H9 (cell line): ENCODE data around the gene TNRC18. TPM values are rescaled to one million over a fixed set of nuclear protein-coding genes. Genes with fewer than 3 reads are reported as not detected.
A peak's percentile ranks its signal among the peaks of the same experiment; 100 is the strongest.

Experiments
- DNase-seq: peaks from one replicate; pipeline ENCODE4 v3.0.0-alpha.2; 2017
- H2AFZ ChIP-seq: one replicate; pipeline ENCODE4 v1.6.1; 2013; ENCODE audit warnings: mild to moderate bottlenecking, low read length, control low read depth, moderate library complexity
- H2AK5ac ChIP-seq: 2 replicates; pipeline ENCODE4 v1.6.1; 2013; ENCODE audit warnings: low read length, control low read depth, mixed read lengths; ENCODE audit not compliant: insufficient read length
- H2BK120ac ChIP-seq: one replicate; pipeline ENCODE4 v1.6.1; 2013; ENCODE audit warnings: low read depth, mild to moderate bottlenecking, low read length, control low read depth, inconsistent platforms; ENCODE audit not compliant: poor library complexity, severe bottlenecking
- H2BK12ac ChIP-seq: 2 replicates; pipeline ENCODE4 v1.6.1; 2013; ENCODE audit warnings: low read length, control low read depth, mixed read lengths, low read depth; ENCODE audit not compliant: insufficient read length
- H2BK15ac ChIP-seq: 2 replicates; pipeline ENCODE4 v1.6.1; 2013; ENCODE audit warnings: low read depth, low read length, control low read depth
- H2BK20ac ChIP-seq: one replicate; pipeline ENCODE4 v1.6.1; 2013; ENCODE audit warnings: low read depth, mild to moderate bottlenecking, low read length, control low read depth, inconsistent platforms; ENCODE audit not compliant: poor library complexity, severe bottlenecking
- H2BK5ac ChIP-seq: 2 replicates; pipeline ENCODE4 v1.6.1; 2013; ENCODE audit warnings: low read length, control low read depth, mixed read lengths; ENCODE audit not compliant: insufficient read length
- H3K14ac ChIP-seq: 2 replicates; pipeline ENCODE4 v1.6.1; 2013; ENCODE audit warnings: low read length, control low read depth; ENCODE audit not compliant: insufficient read depth
- H3K18ac ChIP-seq: 2 replicates; pipeline ENCODE4 v1.6.1; 2013; ENCODE audit warnings: low read depth, mild to moderate bottlenecking, mixed read lengths, low read length, control low read depth; ENCODE audit not compliant: insufficient read length
- H3K23ac ChIP-seq: 2 replicates; pipeline ENCODE4 v1.6.1; 2013; ENCODE audit warnings: low read length, control low read depth, mixed read lengths, low read depth; ENCODE audit not compliant: insufficient read length
- H3K23me2 ChIP-seq: 2 replicates; pipeline ENCODE4 v1.6.1; 2013; ENCODE audit warnings: low read depth, mild to moderate bottlenecking, mixed read lengths, low read length, control low read depth; ENCODE audit not compliant: insufficient read length, poor library complexity, severe bottlenecking
- H3K27ac ChIP-seq: 2 replicates; pipeline ENCODE4 v1.5.1; 2013; ENCODE audit warnings: low read length, control low read depth, mixed read lengths, low read depth; ENCODE audit not compliant: insufficient read length
- H3K27me3 ChIP-seq: 2 replicates; pipeline ENCODE4 v1.6.1; 2013; ENCODE audit warnings: low read length, control low read depth, inconsistent platforms; ENCODE audit not compliant: insufficient read depth
- H3K4ac ChIP-seq: 2 replicates; pipeline ENCODE4 v1.6.1; 2013; ENCODE audit warnings: low read depth, mild to moderate bottlenecking, control low read depth, inconsistent platforms, low read length, moderate library complexity
- H3K4me1 ChIP-seq: 2 replicates; pipeline ENCODE4 v1.6.1; 2013; ENCODE audit warnings: low read length, control low read depth, inconsistent platforms; ENCODE audit not compliant: insufficient read depth
- H3K4me2 ChIP-seq: 2 replicates; pipeline ENCODE4 v1.6.1; 2013; ENCODE audit warnings: low read length, control low read depth, mixed read lengths; ENCODE audit not compliant: insufficient read length, insufficient read depth
- H3K56ac ChIP-seq: 2 replicates; pipeline ENCODE4 v1.6.1; 2013; ENCODE audit warnings: low read depth, mild to moderate bottlenecking, mixed read lengths, low read length, control low read depth; ENCODE audit not compliant: insufficient read length
- H3K79me1 ChIP-seq: 2 replicates; pipeline ENCODE4 v1.6.1; 2013; ENCODE audit warnings: low read depth, mild to moderate bottlenecking, moderate library complexity, low read length, control low read depth, inconsistent platforms; ENCODE audit not compliant: insufficient read depth, poor library complexity, severe bottlenecking
- H3K79me2 ChIP-seq: 2 replicates; pipeline ENCODE4 v1.6.1; 2013; ENCODE audit warnings: low read length, control low read depth, inconsistent platforms; ENCODE audit not compliant: insufficient read depth
- H3K9ac ChIP-seq: 2 replicates; pipeline ENCODE4 v1.6.1; 2013; ENCODE audit warnings: low read length, control low read depth, mixed read lengths; ENCODE audit not compliant: insufficient read length; ENCODE audit errors: extremely low read depth
- H3K9me3 ChIP-seq: one replicate; pipeline ENCODE4 v1.6.1; 2013; ENCODE audit warnings: low read depth, low read length, inconsistent platforms; ENCODE audit not compliant: control insufficient read depth
- H3T11ph ChIP-seq: one replicate; pipeline ENCODE4 v1.6.1; 2013; ENCODE audit warnings: mild to moderate bottlenecking, low read length, control low read depth, inconsistent platforms
- H4K20me1 ChIP-seq: one replicate; pipeline ENCODE4 v1.6.1; 2013; ENCODE audit not compliant: control insufficient read depth, insufficient read length, insufficient read depth
- H4K5ac ChIP-seq: 2 replicates; pipeline ENCODE4 v1.6.1; 2013; ENCODE audit warnings: low read depth, mild to moderate bottlenecking, mixed read lengths, low read length, control low read depth; ENCODE audit not compliant: insufficient read length
- H4K8ac ChIP-seq: replicated peaks from 2 replicates; pipeline ENCODE4 v1.6.1; 2013; ENCODE audit warnings: low read length, control low read depth, mixed read lengths, low read depth; ENCODE audit not compliant: insufficient read length
- H4K91ac ChIP-seq: 2 replicates; pipeline ENCODE4 v1.6.1; 2013; ENCODE audit warnings: low read depth, mild to moderate bottlenecking, moderate library complexity, mixed read lengths, low read length, control low read depth; ENCODE audit not compliant: insufficient read length
- H3K27ac Mint-ChIP-seq, 3 experiments: 2 replicates in 2 of 3; 3 replicates in 1 of 3; pipeline ENCODE4 v1.8.0; 2020 to 2021; ENCODE audit warnings: mixed read lengths in 3 of 3, mild to moderate bottlenecking in 1 of 3, moderate library complexity in 1 of 3
- H3K27me3 Mint-ChIP-seq: 2 replicates; pipeline ENCODE4 v1.8.0; 2021; ENCODE audit warnings: low read depth, mild to moderate bottlenecking, moderate library complexity, mixed read lengths
- H3K36me3 Mint-ChIP-seq, 3 experiments: 2 replicates in 2 of 3; 3 replicates in 1 of 3; pipeline ENCODE4 v1.8.0; 2020 to 2021; ENCODE audit warnings: low read depth in 3 of 3, mixed read lengths in 3 of 3; ENCODE audit not compliant: insufficient read depth in 1 of 3
- H3K4me1 Mint-ChIP-seq, 2 experiments: 2 replicates each; pipeline ENCODE4 v1.8.0; 2020; ENCODE audit warnings: mixed read lengths in 2 of 2
- H3K4me3 Mint-ChIP-seq, 2 experiments: 2 replicates in 1 of 2; 3 replicates in 1 of 2; pipeline ENCODE4 v1.8.0; 2020 to 2021; ENCODE audit warnings: mild to moderate bottlenecking in 2 of 2, mixed read lengths in 2 of 2, moderate library complexity in 1 of 2
- H3K9me3 Mint-ChIP-seq, 2 experiments: 2 replicates in 1 of 2; 3 replicates in 1 of 2; pipeline ENCODE4 v1.8.0; 2020; ENCODE audit warnings: mild to moderate bottlenecking in 2 of 2, mixed read lengths in 2 of 2, moderate library complexity in 1 of 2
- WGBS: extraction: QIAGEN DNeasy Blood & Tissue Kit; methylation state at CpG from one replicate; pipeline ENCODE4 v1.1.7; 2013; ENCODE audit warnings: missing lambda C conversion rate, low lambda C conversion rate, mixed read lengths; ENCODE audit not compliant: insufficient read length; ENCODE audit errors: extremely low coverage; 5-methylcytosine and 5-hydroxymethylcytosine counted together
- total RNA-seq: library from RNA; stranded (reverse); gene quantifications from 2 replicates; pipeline ENCODE4 v1.2.1, GENCODE V29; 2021
- TF ChIP-seq, protein P1 (sequence below): fragments of 200-600 bp; sonication (generic); conservative IDR thresholded peaks from 3 replicates; pipeline ENCODE4 v1.8.0; 2021; ENCODE audit warnings: antibody characterized with exemption, mild to moderate bottlenecking

The TNRC18 gene
- total RNA-seq, 1 experiment from 2014 or later, result 21.2 TPM

DNA sequence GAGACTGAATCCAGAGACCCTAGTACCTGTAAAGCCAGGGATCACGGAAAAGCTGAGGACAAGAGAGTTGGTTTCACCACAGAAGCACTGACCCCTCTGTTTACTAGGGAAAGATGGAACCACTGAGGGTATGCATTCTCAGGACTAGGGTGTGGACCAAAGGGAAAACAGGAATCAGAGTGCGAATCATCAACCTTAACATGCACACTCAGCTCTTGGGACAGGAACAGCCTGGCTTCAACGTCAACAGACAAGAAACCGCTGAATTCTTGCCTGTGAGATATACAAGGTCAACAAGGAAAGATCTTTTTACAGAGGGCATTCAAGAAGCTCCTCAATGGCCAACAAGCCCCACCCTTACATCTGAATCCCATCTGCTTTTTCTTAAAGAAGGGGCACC is 14.9 kb downstream of the TNRC18 start:
- no peaks in the 10 kb centered on the region for H3K9me3 ChIP-seq
- Mint-ChIP-seq H3K36me3 (peaks cover 3 to 9% (median 6%) of the 10 kb centered on the region in 3 experiments; a peak in 3 of 7 replicates), H3K9me3 (peaks cover 6 to 7% of the 10 kb centered on the region in 2 experiments; a peak in 4 of 5 replicates), H3K27me3 (peaks cover 91% of the 10 kb centered on the region), H3K27ac (0 out of 7 replicates have a peak overlapping the region, but pooled peaks of 1 of the 3 experiments have one; percentile 5), H3K4me3 (no peak overlapping the region), H3K4me1 (peaks cover 28 to 32% of the 10 kb centered on the region in 2 experiments)
- no peak for DNase-seq
- no peaks in the 10 kb centered on the region for H3K79me2 ChIP-seq
- no peak overlapping the region for H3K9ac ChIP-seq
- H4K8ac ChIP-seq, result no peak overlapping the region
- TF ChIP-seq, protein P1, sequence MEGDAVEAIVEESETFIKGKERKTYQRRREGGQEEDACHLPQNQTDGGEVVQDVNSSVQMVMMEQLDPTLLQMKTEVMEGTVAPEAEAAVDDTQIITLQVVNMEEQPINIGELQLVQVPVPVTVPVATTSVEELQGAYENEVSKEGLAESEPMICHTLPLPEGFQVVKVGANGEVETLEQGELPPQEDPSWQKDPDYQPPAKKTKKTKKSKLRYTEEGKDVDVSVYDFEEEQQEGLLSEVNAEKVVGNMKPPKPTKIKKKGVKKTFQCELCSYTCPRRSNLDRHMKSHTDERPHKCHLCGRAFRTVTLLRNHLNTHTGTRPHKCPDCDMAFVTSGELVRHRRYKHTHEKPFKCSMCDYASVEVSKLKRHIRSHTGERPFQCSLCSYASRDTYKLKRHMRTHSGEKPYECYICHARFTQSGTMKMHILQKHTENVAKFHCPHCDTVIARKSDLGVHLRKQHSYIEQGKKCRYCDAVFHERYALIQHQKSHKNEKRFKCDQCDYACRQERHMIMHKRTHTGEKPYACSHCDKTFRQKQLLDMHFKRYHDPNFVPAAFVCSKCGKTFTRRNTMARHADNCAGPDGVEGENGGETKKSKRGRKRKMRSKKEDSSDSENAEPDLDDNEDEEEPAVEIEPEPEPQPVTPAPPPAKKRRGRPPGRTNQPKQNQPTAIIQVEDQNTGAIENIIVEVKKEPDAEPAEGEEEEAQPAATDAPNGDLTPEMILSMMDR, result no peak
- no peaks in the 10 kb centered on the region for H3K79me1 ChIP-seq
- H3K27me3 ChIP-seq, result peaks cover 6% of the 10 kb centered on the region; the same call in 1 of the 2 replicates
- no peak overlapping the region for H2BK5ac ChIP-seq
- H2BK15ac ChIP-seq, result no peak overlapping the region
- no peak overlapping the region for H2BK120ac ChIP-seq
- no peak overlapping the region for H2BK12ac ChIP-seq
- no peak overlapping the region for H3K23ac ChIP-seq
- no peak overlapping the region for H3K14ac ChIP-seq
- H2AFZ ChIP-seq, result no peak overlapping the region
- H3T11ph ChIP-seq, result no peak overlapping the region
- H4K5ac ChIP-seq, result no peak overlapping the region
- no peak overlapping the region for H3K27ac ChIP-seq
- H3K23me2 ChIP-seq, result no peaks in the 10 kb centered on the region
- H3K56ac ChIP-seq, result no peak overlapping the region
- peaks cover 9% of the 10 kb centered on the region; the same call in 1 of the 2 replicates for H3K4me1 ChIP-seq
- no CpG with 5 or more reads among the region's 4 CpGs for WGBS
- H3K4ac ChIP-seq, result no peak overlapping the region
- no peak overlapping the region for H4K91ac ChIP-seq
- H3K18ac ChIP-seq, result no peak overlapping the region
- H2AK5ac ChIP-seq, result no peak overlapping the region
- no peak overlapping the region for H2BK20ac ChIP-seq
- no peaks in the 10 kb centered on the region for H4K20me1 ChIP-seq
- no peak overlapping the region for H3K4me2 ChIP-seq
